Fibroblast of the conjunctiva (primary cell): Measurements from ENCODE around the gene ARL8B.
"Not testable (repeated sequence)": the region's sequence is repeated elsewhere in the genome, so short reads cannot be mapped to it uniquely, and the experiment has no call there.

Source experiments
- DNase-seq: peaks from one replicate; pipeline ENCODE4 v3.0.0-alpha.2; 2010; ENCODE audit warnings: low read depth

ARL8B gene

DNA sequence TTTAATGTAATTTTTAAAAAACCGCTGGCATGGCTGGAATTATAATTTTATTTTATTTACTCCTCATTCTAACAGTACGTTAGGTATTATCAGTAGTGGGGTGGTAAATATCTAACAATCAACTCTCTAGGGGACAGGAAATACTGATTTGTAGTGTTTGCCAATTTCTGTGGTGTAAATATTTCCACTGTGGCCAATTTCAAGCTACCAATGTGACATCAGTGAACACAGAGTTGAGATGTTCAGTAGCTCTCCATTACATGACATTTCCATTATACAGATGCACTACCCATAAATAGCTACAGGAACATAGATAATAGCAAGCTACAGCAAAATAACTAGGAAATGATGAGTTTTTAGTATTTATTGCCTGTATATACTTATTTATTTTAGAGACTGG, 10.0 kb upstream of the ARL8B start:
- no peak for DNase-seq

GRCh38 chr3:5113726-5114125, 8.4 kb upstream of the ARL8B start:
- DNase-seq, result not testable (repeated sequence)

DNA sequence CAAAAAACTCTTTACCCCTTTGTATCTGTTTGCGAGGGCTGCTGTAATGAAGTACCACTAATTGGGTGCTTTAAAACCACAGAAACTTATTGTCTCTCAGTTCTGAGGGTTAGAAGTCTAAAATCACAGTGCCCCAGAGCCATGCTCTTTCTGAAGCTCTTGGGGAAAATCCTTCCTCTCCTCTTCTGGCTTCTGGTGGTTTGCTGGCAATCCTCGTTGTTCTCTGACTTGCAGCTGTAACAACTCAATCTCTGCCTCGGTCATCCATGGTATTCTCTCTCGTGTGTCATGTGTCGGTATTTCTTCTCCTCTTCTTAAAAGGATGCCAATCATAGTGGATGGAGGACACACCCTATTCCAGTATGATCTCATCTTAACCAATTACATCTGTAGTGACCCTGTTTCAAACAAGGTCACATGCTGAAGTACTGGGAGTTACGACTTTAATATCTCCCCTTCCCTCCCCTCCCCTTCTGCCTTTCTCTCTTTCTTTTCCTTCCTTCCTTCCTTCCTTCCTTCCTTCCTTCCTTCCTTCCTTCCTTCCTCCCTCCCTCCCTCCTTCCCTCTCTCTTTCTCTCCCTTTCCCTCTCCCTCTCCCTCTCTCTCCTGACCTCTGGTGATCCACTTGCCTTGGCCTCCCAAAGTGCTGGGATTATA, 6.5 kb upstream of the ARL8B start:
- no peak for DNase-seq

GRCh38 chr3:5116538-5116937, 5.6 kb upstream of the ARL8B start:
- DNase-seq, result no peak

DNA sequence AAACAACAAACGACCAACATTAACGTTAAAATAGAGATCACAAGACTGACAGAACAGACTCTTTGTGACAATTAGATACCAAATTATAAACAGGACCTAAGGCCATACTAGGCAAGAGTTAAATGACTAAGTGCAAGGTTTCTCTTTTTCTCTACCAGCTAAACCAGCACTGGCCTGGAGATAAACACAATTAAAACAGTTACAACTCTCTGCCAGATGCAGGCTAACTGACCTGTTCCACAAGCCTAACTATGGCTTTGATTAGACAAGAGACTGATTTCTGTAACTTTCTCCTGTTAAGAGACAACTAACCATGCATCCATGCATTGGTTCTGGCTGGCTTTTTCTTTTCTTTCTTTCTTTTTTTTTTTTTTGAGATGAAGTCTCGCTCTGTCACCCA, 1.6 kb upstream of the ARL8B start:
- no peak for DNase-seq

DNA sequence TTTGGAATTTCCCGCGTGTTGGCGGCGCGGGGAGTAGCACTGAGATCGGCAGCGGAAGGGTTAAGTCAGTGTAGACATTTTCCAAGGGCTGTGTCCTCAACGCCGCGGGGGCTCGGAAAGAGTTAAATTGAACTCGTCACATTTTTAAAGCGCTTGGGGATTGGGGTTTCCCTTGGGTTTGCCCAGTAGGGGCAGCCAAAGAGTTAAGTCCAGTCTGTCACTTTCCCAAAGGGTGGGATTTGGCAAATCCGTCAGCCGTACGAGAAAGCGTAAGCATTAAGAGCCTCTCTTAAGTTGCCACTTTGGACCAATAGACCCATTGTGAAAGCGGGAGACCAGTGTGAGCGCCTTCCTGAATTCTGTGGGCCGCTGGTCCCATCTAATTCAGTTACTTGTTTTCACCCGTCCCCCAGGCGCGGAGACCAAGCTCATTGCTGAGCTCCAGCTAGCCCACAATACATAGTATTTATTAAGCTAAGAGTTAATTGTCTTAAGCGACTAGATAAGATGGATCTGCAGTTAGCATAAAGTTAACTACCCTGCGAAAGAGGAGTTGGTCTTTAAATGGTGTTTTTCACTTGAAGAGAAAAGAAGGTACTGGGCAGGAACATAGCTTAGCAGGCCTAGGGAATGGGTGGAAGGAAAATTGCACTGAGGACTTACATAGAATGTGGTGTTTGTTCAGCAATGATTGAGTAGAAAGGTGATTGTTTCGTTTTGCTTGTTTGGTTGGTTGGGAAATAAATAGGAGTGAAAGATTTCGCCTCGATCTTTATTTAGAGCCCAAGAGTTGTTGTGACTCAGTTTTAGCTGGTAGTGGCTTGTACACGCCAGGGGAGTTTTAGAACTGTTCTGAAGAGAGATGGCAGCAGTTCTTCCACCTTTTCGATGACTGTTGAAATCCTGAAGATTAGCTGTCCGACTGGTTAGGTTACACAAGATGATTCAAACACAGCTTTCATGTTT, 932 bp downstream of the ARL8B start:
- DNase-seq, result peak; percentile 67

- no peak for DNase-seq
Observed at GRCh38 chr3:5123937-5124336, 1.8 kb downstream of the ARL8B start.

- DNase-seq, result no peak
Observed at GRCh38 chr3:5126586-5126985, 4.5 kb downstream of the ARL8B start.

- DNase-seq, result no peak
Observed at GRCh38 chr3:5128849-5129248, 6.8 kb downstream of the ARL8B start.

DNA sequence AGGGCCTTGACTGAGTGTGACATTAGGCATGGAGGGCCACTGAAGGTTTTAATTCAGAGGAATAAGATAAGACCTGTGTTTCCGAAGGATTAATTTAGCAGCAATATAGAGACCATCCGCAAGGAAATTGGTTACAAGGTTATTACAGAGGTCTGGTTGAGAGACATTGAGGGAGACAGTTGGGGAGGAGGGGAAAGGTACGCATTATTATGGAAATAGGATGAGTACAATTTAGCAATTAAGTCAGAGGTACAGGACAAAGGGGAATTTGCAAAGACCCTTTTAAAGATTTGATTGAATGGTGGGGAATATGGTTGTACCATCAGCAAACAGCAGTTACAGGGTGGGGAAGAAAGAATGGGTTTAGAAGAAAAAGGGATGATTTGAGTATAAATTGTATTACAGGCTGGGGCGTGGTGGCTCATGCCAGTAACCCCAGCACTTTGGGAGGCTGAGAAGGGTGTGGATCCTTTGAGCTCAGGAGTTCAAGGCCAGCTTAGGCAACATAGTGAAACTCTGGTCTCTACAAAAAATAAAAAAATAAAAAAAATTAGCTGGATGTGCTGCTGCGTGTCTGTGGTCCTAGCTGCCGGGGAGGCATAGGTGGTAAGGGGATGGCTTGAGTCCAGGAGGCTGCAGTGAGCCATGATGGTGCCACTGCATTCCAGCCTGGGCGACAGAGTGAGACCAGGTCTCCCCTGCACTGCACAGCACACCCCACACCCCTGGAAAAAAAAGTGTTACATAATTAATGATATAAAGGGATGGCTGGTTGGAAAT, 11.3 kb downstream of the ARL8B start:
- no peak for DNase-seq

- DNase-seq, result no peak
Observed at GRCh38 chr3:5134019-5134391, 11.9 kb downstream of the ARL8B start.

DNA sequence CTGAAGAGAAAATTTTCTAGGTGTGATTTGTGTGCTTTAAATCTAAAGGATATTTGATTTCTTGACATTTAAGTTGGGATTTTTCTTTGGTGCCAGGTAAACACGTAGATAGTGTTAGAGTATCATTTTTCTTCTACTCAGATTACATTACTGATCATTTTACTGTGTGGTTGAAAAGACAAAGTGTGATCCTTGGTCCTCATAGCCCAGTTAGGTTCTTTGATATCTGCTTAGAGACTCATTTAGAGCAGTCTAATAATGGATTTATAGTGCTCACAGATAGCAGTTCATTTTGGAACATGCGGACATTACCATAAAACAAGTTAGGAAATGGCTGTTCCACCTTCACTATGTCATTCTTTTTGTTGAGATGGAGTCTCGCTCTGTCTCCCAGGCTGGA, 12.4 kb downstream of the ARL8B start:
- no peak for DNase-seq

DNA sequence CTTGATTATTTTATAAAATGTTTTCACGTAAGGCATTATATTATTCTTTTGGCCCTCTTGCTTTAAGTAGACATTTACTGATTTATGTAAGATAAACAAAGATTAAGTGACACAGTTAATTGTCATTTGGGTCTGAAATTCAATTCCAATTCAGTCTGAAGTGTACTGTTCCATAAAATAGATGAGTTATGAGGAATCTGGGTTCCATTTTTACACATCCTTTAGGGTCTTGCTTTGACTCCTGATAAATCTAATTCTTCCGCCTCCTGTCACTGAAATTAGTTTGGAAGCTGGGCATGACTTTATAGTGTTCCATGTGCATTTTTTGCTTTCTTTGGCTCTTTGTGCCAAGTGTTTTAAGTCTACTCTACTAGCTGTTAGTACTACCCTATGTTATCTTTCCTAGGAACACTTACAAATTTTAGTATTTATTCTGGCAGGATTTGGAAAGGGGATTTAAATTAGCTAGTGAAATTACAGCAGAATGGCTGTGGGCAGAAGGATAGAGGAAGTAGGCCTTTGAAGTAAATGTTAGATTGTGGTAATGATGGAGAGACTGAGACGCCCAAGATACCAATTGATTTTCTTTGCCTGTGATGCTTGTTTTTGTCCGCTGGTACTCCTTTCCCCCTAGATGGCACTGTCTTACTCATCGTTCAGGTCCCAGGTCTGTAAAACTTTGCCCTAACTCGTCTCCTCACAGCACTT, 14.3 kb downstream of the ARL8B start:
- no peak for DNase-seq

GRCh38 chr3:5136919-5137429, 14.9 kb downstream of the ARL8B start:
- no peak for DNase-seq

DNA sequence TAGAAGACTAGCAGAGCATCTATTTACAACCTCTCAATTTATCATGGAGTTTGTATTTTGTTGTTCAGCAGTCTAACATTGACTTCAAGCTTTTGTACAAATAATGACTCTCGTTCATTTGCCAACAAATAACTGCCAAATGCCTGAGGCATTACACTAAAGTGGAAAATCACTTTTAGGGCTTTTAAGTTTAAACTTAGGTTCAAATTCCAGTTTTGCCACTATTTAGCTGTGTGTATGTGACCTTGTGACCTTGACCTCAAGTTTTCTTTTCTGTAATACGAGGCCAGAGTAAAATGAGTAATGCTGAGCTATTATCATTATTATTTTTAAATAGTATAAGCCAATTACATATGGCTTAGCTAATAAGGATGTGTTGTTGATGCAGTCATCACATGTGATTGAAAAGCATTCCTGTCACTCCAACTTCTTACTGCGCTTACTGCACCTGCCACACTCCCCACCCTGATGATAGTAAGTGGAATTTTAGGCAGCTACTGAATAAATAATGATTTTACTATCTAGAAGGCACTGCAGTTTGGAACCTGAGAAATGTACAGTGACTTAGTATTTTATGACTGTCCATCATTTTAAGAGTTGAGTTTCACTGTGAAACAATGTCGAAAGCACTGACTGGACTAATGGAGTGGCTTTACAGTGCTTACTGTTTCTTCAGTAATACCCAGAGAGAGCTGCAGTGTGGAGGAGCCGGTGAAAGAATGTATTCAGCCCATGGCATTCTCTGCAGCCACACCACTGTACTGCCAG, 16.3 kb downstream of the ARL8B start:
- DNase-seq, result no peak

GRCh38 chr3:5140230-5140621, 18.1 kb downstream of the ARL8B start:
- DNase-seq, result no peak

DNA sequence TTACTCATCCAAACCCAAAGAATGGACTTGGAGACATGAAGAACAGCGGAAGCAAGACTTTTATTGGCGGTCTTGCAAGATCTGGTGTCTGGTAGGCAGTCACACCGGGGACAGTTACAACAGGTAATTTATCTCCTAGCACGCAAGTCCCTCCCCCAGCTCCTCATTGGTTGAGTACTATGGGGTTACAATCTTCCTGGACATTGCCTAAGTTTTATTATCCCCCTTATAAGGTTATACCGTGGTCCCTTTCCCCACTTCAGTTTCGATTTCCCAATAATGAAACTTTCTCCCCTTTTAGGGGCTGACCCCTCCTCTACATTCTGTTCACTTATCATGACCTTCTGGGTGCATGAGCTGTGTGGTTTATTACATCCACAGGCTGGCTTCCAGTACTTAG, 18.7 kb downstream of the ARL8B start:
- DNase-seq, result no peak

GRCh38 chr3:5141760-5142159, 19.7 kb downstream of the ARL8B start:
- no peak for DNase-seq

DNA sequence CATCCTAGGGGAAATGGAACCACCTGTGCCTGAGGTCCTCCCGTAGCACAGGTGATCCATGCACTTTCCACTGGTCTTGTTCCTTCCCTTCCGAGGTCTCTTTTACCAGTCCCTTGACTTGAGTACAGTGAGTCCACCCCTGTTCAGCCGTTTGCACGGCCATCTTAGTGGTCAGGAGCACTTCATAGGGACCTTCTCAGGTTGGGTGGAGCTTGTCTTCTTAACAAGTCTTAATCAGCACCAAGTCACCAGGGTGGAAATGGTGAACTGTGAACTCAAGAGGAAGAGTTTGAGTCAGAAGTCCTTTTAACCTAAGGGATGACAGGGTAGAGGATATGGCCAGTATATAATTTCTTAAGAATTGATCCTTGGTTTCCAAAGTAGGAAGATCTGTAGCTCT, 21.4 kb downstream of the ARL8B start:
- DNase-seq, result no peak

- DNase-seq, result no peak
Observed at GRCh38 chr3:5144316-5144994, 22.4 kb downstream of the ARL8B start.

DNA sequence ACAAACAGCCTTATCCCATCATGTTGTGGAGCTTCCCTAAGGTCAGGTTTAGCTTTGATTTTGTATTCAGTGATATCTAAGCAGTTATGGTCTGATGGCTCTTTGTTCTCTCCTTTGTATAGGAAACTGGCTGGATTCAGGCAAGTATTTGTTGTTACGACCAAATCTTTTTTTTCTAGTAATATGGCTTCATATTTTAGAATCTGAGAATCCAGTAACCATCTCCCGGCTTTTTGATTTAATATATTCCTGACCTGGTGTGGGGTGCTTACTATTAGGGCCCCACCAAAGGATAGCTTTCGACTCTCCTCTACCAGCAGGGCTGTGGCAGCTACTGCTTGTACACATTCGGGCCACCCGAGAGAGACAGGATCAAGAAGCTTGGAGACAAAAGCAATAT, 23.0 kb downstream of the ARL8B start:
- DNase-seq, result no peak
